PC-9 (cell line): ENCODE data around the gene DLGAP1. TPM values are rescaled to one million over a fixed set of nuclear protein-coding genes. Genes with fewer than 3 reads are reported as not detected.

Experiments
- BruUV-seq: library from RNA; stranded (reverse); fragments of 400-500 nt; replicated peaks from 2 replicates; lab custom pipeline; 2021; lab: Mats Ljungman, UMichigan
- CTCF ChIA-PET: fragments of 300-600 bp; sonication (Branson Sonifier 250); formaldehyde crosslinking; loops from one replicate; lab custom pipeline; 2022; ENCODE audit warnings: antibody characterized with exemption; lab: Charles Lee
- POLR2A ChIA-PET: fragments of 300-600 bp; sonication (Branson Sonifier 250); formaldehyde crosslinking; loops from one replicate; lab custom pipeline; 2022; ENCODE audit warnings: antibody characterized with exemption; ENCODE audit not compliant: unreplicated experiment; lab: Charles Lee
- DNase-seq, 2 experiments: peaks; one replicate each; pipeline versions ENCODE4 v3.0.0 to v3.0.0-alpha.2; 2015 to 2022; ENCODE audit warnings: mixed read lengths in 1 of 2
- H2AFZ ChIP-seq: fragments of 200-600 bp; sonication (generic); 2 replicates; pipeline ENCODE4 v1.8.1; 2017; ENCODE audit warnings: antibody characterized with exemption
- H3F3A ChIP-seq: fragments of 200-600 bp; sonication (generic); 2 replicates; pipeline ENCODE4 v1.8.1; 2017; ENCODE audit warnings: antibody characterized with exemption, mild to moderate bottlenecking, low read depth; ENCODE audit not compliant: insufficient read depth
- H3K27ac ChIP-seq: fragments of 200-600 bp; sonication (generic); 2 replicates; pipeline ENCODE4 v1.6.1; 2016; ENCODE audit warnings: mixed run types
- H3K27me3 ChIP-seq: fragments of 200-600 bp; sonication (generic); 2 replicates; pipeline ENCODE4 v1.6.1; 2016; ENCODE audit warnings: low read depth, mixed run types; ENCODE audit not compliant: insufficient read depth
- H3K36me3 ChIP-seq: fragments of 200-600 bp; sonication (generic); 2 replicates; pipeline ENCODE4 v1.6.1; 2016; ENCODE audit warnings: low read depth, mixed run types
- H3K4me1 ChIP-seq: fragments of 200-600 bp; sonication (generic); replicated peaks from 2 replicates; pipeline ENCODE4 v1.6.1; 2016; ENCODE audit warnings: mixed run types; ENCODE audit not compliant: insufficient read depth
- H3K4me2 ChIP-seq: fragments of 200-600 bp; sonication (generic); 2 replicates; pipeline ENCODE4 v1.6.1; 2017; ENCODE audit warnings: mixed run types
- H3K4me3 ChIP-seq: fragments of 200-600 bp; sonication (generic); 2 replicates; pipeline ENCODE4 v1.6.1; 2016; ENCODE audit warnings: mixed run types
- H3K79me2 ChIP-seq: fragments of 200-600 bp; sonication (generic); 2 replicates; pipeline ENCODE4 v1.6.1; 2017; ENCODE audit warnings: low read depth, mixed run types
- H3K9me2 ChIP-seq: fragments of 200-600 bp; sonication (generic); 2 replicates; pipeline ENCODE4 v1.8.1; 2017; ENCODE audit warnings: mild to moderate bottlenecking; ENCODE audit not compliant: insufficient read depth
- H3K9me3 ChIP-seq: fragments of 200-600 bp; sonication (generic); 2 replicates; pipeline ENCODE4 v1.8.1; 2016; ENCODE audit warnings: low read depth; ENCODE audit not compliant: insufficient read depth
- H4K20me1 ChIP-seq: fragments of 200-600 bp; sonication (generic); 2 replicates; pipeline ENCODE4 v1.8.1; 2017; ENCODE audit not compliant: insufficient read depth
- CTCF ChIP-seq: fragments of 200-600 bp; sonication (generic); conservative IDR thresholded peaks from 2 replicates; pipeline ENCODE4 v1.6.1; 2017; ENCODE audit warnings: mixed run types, antibody characterized with exemption, mild to moderate bottlenecking, moderate library complexity
- EZH2 ChIP-seq: fragments of 200-600 bp; sonication (generic); IDR thresholded peaks from 2 replicates; pipeline ENCODE4 v1.8.0; 2017; ENCODE audit warnings: antibody characterized with exemption, low read depth
- intact Hi-C: fragments of 100-400 bp; cut with micrococcal nuclease; formaldehyde crosslinking; loops from one replicate; pipeline ENCODE4 v1.10.0; 2022; ENCODE audit not compliant: unreplicated experiment
- total RNA-seq: library from RNA; stranded (reverse); gene quantifications from 2 replicates; pipeline ENCODE4 v1.2.3, GENCODE V29; 2021

The DLGAP1 gene
- total RNA-seq, 1 experiment from 2014 or later: not detected

- ChIA-PET CTCF (no interaction called here), POLR2A (no interaction called here)
- no peaks in the 10 kb centered on the region for H3K4me1 ChIP-seq
- H3K9me3 ChIP-seq: no peaks in the 10 kb centered on the region
- BruUV-seq: no TSS peak
- intact Hi-C loops: no loop called here
- DNase-seq: no peak
- H2AFZ ChIP-seq: peak overlapping the region; percentile 36; the same call in 1 of the 2 replicates
- no peak overlapping the region for H3K4me2 ChIP-seq
- H3K4me3 ChIP-seq: no peak overlapping the region
- no peaks in the 10 kb centered on the region for H3K36me3 ChIP-seq
- H4K20me1 ChIP-seq: no peaks in the 10 kb centered on the region
- H3K27ac ChIP-seq: no peak overlapping the region
- H3K9me2 ChIP-seq: no peaks in the 10 kb centered on the region
- no peaks in the 10 kb centered on the region for H3K79me2 ChIP-seq
- no peaks in the 10 kb centered on the region for H3F3A ChIP-seq
- TF ChIP-seq EZH2 (no peak), CTCF (no peak)
- H3K27me3 ChIP-seq: no peaks in the 10 kb centered on the region
These were observed 925.5 kb downstream of the DLGAP1 start for GRCh38 chr18:3529601-3530000.

GRCh38 chr18:3529077-3529476 lies 926.0 kb downstream of the DLGAP1 start:
- no peaks in the 10 kb centered on the region for H3K27me3 ChIP-seq
- no peaks in the 10 kb centered on the region for H3K9me2 ChIP-seq
- H4K20me1 ChIP-seq: no peaks in the 10 kb centered on the region
- H3K79me2 ChIP-seq: no peaks in the 10 kb centered on the region
- ChIA-PET CTCF (no interaction called here), POLR2A (no interaction called here)
- H3F3A ChIP-seq: no peaks in the 10 kb centered on the region
- H3K36me3 ChIP-seq: no peaks in the 10 kb centered on the region
- no peak overlapping the region for H3K4me3 ChIP-seq
- H2AFZ ChIP-seq: no peak overlapping the region
- intact Hi-C loops: no loop called here
- DNase-seq: no peak
- H3K27ac ChIP-seq: no peak overlapping the region
- no peaks in the 10 kb centered on the region for H3K4me1 ChIP-seq
- H3K4me2 ChIP-seq: no peak overlapping the region
- TF ChIP-seq EZH2: no peak
- no peak for TF ChIP-seq CTCF
- no peaks in the 10 kb centered on the region for H3K9me3 ChIP-seq
- BruUV-seq: no TSS peak

- no peak for DNase-seq
- POLR2A ChIA-PET: no interaction called here
- H3K9me2 ChIP-seq: no peaks in the 10 kb centered on the region
- H3K27me3 ChIP-seq: no peaks in the 10 kb centered on the region
- H3K79me2 ChIP-seq: no peaks in the 10 kb centered on the region
- no peak overlapping the region for H2AFZ ChIP-seq
- no peaks in the 10 kb centered on the region for H3K4me1 ChIP-seq
- H3K4me2 ChIP-seq: no peak overlapping the region
- no peak overlapping the region for H3K27ac ChIP-seq
- BruUV-seq: no TSS peak
- H3K9me3 ChIP-seq: no peaks in the 10 kb centered on the region
- no peak for TF ChIP-seq EZH2
- CTCF ChIA-PET: no interaction called here
- intact Hi-C loops: no loop called here
- no peaks in the 10 kb centered on the region for H3K36me3 ChIP-seq
- H4K20me1 ChIP-seq: no peaks in the 10 kb centered on the region
- no peaks in the 10 kb centered on the region for H3F3A ChIP-seq
- no peak overlapping the region for H3K4me3 ChIP-seq
These were observed 926.9 kb downstream of the DLGAP1 start for GRCh38 chr18:3528231-3528630.
